Mucosa of rectum (tissue), 2 donors: ENCODE data around the gene CUX1.
"Not testable (repeated sequence)": the region's sequence is repeated elsewhere in the genome, so short reads cannot be mapped to it uniquely, and the experiment has no call there.

Source experiments
- H3K27ac ChIP-seq, 2 donors: one replicate each; pipeline ENCODE4 v1.7.0; 2013; ENCODE audit warnings: inconsistent platforms in 2 of 2, low read depth in 2 of 2, low read length in 2 of 2
- H3K27me3 ChIP-seq, 2 donors: one replicate each; pipeline ENCODE4 v1.7.0; 2013; ENCODE audit warnings: low read length in 2 of 2; ENCODE audit not compliant: control insufficient read depth in 2 of 2, insufficient read depth in 2 of 2
- H3K36me3 ChIP-seq, 2 donors: one replicate each; pipeline ENCODE4 v1.7.0; 2013; ENCODE audit warnings: low read length in 2 of 2; ENCODE audit not compliant: control insufficient read depth in 2 of 2, insufficient read depth in 2 of 2
- H3K4me1 ChIP-seq, 2 donors: one replicate each; pipeline ENCODE4 v1.7.0; 2013; ENCODE audit warnings: low read length in 2 of 2, mild to moderate bottlenecking in 1 of 2; ENCODE audit not compliant: control insufficient read depth in 2 of 2, insufficient read depth in 2 of 2
- H3K4me3 ChIP-seq, 2 donors: one replicate each; pipeline ENCODE4 v1.7.0; 2013; ENCODE audit warnings: low read length in 2 of 2
- H3K9ac ChIP-seq, 2 donors: one replicate each; pipeline ENCODE4 v1.7.0; 2013; ENCODE audit warnings: low read length in 2 of 2, low read depth in 1 of 2, mild to moderate bottlenecking in 1 of 2
- H3K9me3 ChIP-seq, 2 donors: one replicate each; pipeline ENCODE4 v1.7.0; 2013; ENCODE audit warnings: low read length in 2 of 2; ENCODE audit not compliant: control insufficient read depth in 2 of 2
- donor health status: healthy.
- donor health status: Normal muscosa, but diverticular disease.

Gene CUX1

GRCh38 chr7:102019461-102019860 lies 202.0 kb downstream of the CUX1 start:
- Histone ChIP-seq H3K4me3 (no peak overlapping the region), H3K9me3 (no peaks in the 10 kb centered on the region), H3K4me1 (no peaks in the 10 kb centered on the region), H3K27ac (no peak overlapping the region), H3K27me3 (no peaks in the 10 kb centered on the region), H3K36me3 (peaks cover 0 to 3% of the 10 kb centered on the region in 2 donors), H3K9ac (no peak overlapping the region)

GRCh38 chr7:102021841-102022618 lies 204.6 kb downstream of the CUX1 start:
- Histone ChIP-seq H3K9ac (no peak overlapping the region), H3K4me1 (no peaks in the 10 kb centered on the region), H3K36me3 (peaks cover 0 to 3% of the 10 kb centered on the region in 2 donors), H3K27me3 (no peaks in the 10 kb centered on the region), H3K4me3 (no peak overlapping the region), H3K27ac (no peak overlapping the region), H3K9me3 (no peaks in the 10 kb centered on the region)

DNA sequence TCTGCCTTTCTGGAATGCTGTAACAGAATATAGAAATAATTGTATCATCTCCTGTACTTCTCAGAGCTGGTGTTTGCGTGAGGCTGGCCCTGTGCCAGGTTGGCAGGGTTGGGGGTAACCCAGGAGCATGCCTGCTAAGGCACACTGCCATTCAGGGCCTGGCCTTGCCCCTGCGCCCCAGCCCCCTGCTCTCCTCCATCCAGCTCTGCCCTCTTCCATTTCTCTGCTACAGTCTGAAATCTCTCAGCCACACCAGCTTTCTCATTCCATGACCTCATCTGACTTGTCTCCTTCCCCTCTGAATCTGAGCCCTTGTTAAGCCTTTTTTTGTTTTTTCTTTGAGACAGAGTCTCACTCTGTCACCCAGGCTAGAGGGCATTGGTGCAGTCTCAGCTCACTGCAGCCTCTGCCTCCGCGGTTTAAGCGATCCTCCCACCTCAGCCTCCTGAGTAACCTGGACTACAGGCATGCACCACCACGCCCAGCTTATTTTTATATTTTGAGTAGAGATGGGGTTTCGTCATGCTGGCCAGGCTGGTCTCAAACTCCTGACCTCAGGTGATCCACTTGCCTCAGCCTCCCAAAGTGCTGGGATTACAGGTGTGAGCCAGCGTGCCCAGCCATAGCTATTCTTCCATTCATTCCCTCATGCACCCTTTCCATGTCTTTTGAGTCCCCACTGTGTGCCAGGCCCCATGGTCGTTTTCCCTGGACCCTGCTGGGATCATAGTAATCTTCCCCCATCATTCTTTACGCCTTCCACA lies 206.8 kb downstream of the CUX1 start:
- Histone ChIP-seq H3K4me3 (no peak overlapping the region), H3K27me3 (no peaks in the 10 kb centered on the region), H3K36me3 (peaks cover 3 to 5% of the 10 kb centered on the region in 2 donors), H3K9ac (no peak overlapping the region), H3K4me1 (no peaks in the 10 kb centered on the region), H3K27ac (no peak overlapping the region), H3K9me3 (no peaks in the 10 kb centered on the region)

DNA sequence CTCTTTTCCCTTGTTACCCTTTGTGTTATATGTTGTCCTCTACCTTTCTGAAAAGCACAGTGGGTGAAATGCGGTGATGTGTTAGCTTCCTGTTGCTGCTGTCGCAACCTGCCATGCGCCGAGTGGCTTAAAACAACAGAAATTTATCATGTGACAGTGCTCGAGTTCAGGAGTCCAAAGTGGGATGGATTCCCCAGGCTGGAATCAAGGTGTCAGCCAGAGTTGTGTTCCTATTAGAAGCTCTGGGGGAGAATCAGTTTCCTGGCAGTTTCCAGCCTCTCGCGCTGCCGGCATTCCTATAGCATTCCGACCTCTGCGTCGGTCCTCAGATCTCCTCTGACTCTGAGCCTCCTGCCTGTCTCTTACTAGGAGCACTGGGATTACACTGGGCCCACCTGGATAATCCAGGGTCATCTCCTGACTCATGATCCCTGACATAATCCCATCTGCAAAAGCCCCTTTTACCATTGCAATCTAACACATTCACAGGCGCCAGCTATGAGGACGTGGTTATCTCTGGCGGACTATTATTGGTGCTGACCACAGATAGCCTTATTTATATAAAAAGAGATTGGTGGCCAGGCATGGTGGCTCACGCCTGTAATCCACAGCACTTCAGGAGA lies 207.5 kb downstream of the CUX1 start:
- no peak overlapping the region for H3K4me3 ChIP-seq
- no peak overlapping the region for H3K27ac ChIP-seq
- H3K4me1 ChIP-seq, result no peaks in the 10 kb centered on the region
- no peaks in the 10 kb centered on the region for H3K9me3 ChIP-seq
- no peak overlapping the region for H3K9ac ChIP-seq
- H3K27me3 ChIP-seq, result no peaks in the 10 kb centered on the region
- peaks cover 5% of the 10 kb centered on the region in 2 donors for H3K36me3 ChIP-seq

DNA sequence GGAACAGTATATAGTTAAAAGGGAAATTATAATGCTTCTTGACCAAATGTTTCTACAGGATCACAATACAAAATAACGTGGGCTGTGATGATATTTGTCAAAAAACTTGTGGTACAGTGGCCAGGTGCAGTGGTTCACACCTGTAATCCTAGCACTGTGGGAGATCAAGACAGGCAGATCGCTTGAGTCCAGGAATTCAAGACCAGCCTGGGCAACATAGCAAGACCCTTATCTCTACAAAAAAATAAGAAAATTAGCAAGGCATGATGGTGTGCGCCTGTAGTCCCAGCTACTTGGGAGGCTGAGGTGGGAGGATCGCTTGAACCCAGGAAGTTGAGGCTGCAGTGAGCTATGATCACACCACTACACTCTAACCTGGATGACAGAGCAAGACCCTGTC lies 208.4 kb downstream of the CUX1 start:
- H3K36me3 ChIP-seq, H3K4me1 ChIP-seq, H3K4me3 ChIP-seq, H3K27ac ChIP-seq, H3K9ac ChIP-seq, H3K9me3 ChIP-seq, H3K27me3 ChIP-seq: not testable (repeated sequence)

GRCh38 chr7:102028206-102028826 lies 210.9 kb downstream of the CUX1 start:
- H3K27me3 ChIP-seq, result no peaks in the 10 kb centered on the region
- H3K27ac ChIP-seq, result no peak overlapping the region
- no peaks in the 10 kb centered on the region for H3K4me1 ChIP-seq
- no peak overlapping the region for H3K9ac ChIP-seq
- H3K36me3 ChIP-seq, result peaks cover 3 to 5% of the 10 kb centered on the region in 2 donors
- no peak overlapping the region for H3K4me3 ChIP-seq
- no peaks in the 10 kb centered on the region for H3K9me3 ChIP-seq

GRCh38 chr7:102029616-102030015 lies 212.2 kb downstream of the CUX1 start:
- Histone ChIP-seq H3K36me3 (peaks cover 3 to 5% of the 10 kb centered on the region in 2 donors), H3K27ac (no peak overlapping the region), H3K27me3 (no peaks in the 10 kb centered on the region), H3K4me3 (no peak overlapping the region), H3K9ac (no peak overlapping the region), H3K9me3 (no peaks in the 10 kb centered on the region), H3K4me1 (no peaks in the 10 kb centered on the region)

DNA sequence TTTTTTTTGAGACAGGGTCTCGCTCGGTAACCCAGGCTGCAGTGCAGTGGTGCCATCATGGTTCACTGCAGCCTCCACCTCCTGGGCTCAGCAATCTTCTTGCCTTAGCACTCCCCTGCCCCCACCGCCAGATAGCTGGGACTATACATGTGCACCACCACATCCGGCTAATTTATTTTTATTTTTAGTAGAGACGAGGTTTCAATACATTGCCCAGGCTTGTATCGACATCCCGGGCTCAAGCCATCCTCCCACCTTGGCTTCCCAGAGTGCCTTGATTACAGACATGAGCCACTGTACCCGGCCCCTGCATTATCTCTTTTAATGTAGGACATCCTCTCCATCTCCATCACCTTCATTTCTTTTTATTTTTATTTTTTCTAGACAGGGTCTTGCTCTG lies 213.3 kb downstream of the CUX1 start:
- Histone ChIP-seq H3K4me1 (no peaks in the 10 kb centered on the region), H3K9me3 (no peaks in the 10 kb centered on the region), H3K4me3 (no peak overlapping the region), H3K27ac (no peak overlapping the region), H3K9ac (no peak overlapping the region), H3K27me3 (no peaks in the 10 kb centered on the region), H3K36me3 (peaks cover 3 to 5% of the 10 kb centered on the region in 2 donors)

GRCh38 chr7:102036958-102037357 lies 219.5 kb downstream of the CUX1 start:
- Histone ChIP-seq H3K4me1 (no peaks in the 10 kb centered on the region), H3K4me3 (no peak overlapping the region), H3K9me3 (no peaks in the 10 kb centered on the region), H3K9ac (no peak overlapping the region), H3K36me3 (peaks cover 2% of the 10 kb centered on the region in 2 donors), H3K27me3 (no peaks in the 10 kb centered on the region), H3K27ac (no peak overlapping the region)

DNA sequence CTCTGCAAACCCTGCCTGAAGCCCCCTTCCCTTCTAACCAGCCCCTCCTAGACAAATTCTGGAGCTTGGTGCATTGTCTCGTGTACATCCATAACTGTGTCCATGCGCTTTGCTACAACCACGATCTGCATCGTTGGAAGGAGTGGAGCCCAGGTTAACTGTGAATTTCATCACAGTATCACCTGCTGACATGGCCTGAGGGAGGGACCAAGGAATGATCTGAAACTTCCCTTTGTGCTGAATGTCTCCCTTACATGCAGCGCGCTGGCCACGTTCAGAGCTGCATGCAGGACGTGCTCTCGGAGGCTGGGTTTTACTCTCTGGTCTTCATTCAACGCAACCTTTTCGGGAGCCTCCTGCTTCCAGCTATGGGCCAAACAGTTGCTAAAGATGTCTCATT lies 222.3 kb downstream of the CUX1 start:
- no peaks in the 10 kb centered on the region for H3K9me3 ChIP-seq

More for the DNA sequence above, 222.3 kb downstream of the CUX1 start:
- Histone ChIP-seq H3K36me3 (peaks cover 2% of the 10 kb centered on the region in 2 donors), H3K4me1 (no peaks in the 10 kb centered on the region), H3K27me3 (no peaks in the 10 kb centered on the region), H3K9ac (no peak overlapping the region), H3K4me3 (no peak overlapping the region), H3K27ac (no peak overlapping the region)
